ENCODE measurements around the gene RPRD1B. TPM values are rescaled to one million over a fixed set of nuclear protein-coding genes. Genes with fewer than 3 reads are reported as not detected.

Gene RPRD1B
- polyA plus RNA-seq, 1 of the 3 experiments (the other 2 are of a cell fraction): 11.8 TPM

GRCh38 chr20:38109591-38110524 lies 76.3 kb downstream of the RPRD1B start:
- peaks cover 43% of the 10 kb centered on the region for H3F3A ChIP-seq (replicated peaks; ENCODE audit: insufficient read depth)
- no peaks in the 10 kb centered on the region for H3K9me2 ChIP-seq
- POLR2A ChIA-PET: interaction anchor here (1.1 to 2.0 kb wide), 2 partner anchors 43 kb away, joined by 3 to 6 read pairs; no protein-coding TSS in a partner anchor
- no peaks in the 10 kb centered on the region for H3K79me2 ChIP-seq (ENCODE audit: insufficient read depth)
- CTCF ChIA-PET: interaction anchor here (0.8 to 7.0 kb wide), 8 partner anchors 16 to 207 kb away, joined by 3 to 44 read pairs (median 6); partner anchors contain the start of genes TGM2 and VSTM2L
- no peak overlapping the region for H3K4me3 ChIP-seq (ENCODE audit: low read depth in 2 of 2, low read length in 1 of 2)
- DNase-seq: no peak
- peak overlapping the region; percentile 68 for H3K4me2 ChIP-seq
- no peaks in the 10 kb centered on the region for H3K36me3 ChIP-seq (replicated peaks in 1 of 2; ENCODE audit: control insufficient read depth in 1 of 2, insufficient read depth in 2 of 2, low read length in 1 of 2)
- 9% methylated on average over 8 of the region's 8 CpGs for WGBS (ENCODE audit: low lambda C conversion rate)
- H3K4me1 ChIP-seq (ENCODE audit: control insufficient read depth in 1 of 2, insufficient read depth in 2 of 2, low read depth in 1 of 2, low read length in 1 of 2): peaks cover 41 to 54% of the 10 kb centered on the region in 2 experiments
- H3K27me3 ChIP-seq (ENCODE audit: insufficient read depth): no peaks in the 10 kb centered on the region
- no peaks in the 10 kb centered on the region for H3K9me3 ChIP-seq
- no peaks in the 10 kb centered on the region; the same call in 1 of the 2 replicates for H4K20me1 ChIP-seq (ENCODE audit: insufficient read depth)
- H2AFZ ChIP-seq (ENCODE audit: low read depth): no peak overlapping the region
- H3K27ac ChIP-seq (ENCODE audit: low read depth in 2 of 2, low read length in 1 of 2): peak overlapping the region; percentile 96 to 98
- H3K9ac ChIP-seq: peak overlapping the region; percentile 22; the same call in 1 of the 2 replicates
- TF ChIP-seq, protein P1, sequence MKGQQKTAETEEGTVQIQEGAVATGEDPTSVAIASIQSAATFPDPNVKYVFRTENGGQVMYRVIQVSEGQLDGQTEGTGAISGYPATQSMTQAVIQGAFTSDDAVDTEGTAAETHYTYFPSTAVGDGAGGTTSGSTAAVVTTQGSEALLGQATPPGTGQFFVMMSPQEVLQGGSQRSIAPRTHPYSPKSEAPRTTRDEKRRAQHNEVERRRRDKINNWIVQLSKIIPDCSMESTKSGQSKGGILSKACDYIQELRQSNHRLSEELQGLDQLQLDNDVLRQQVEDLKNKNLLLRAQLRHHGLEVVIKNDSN (IDR thresholded peaks at IDR 0.05; ENCODE audit: borderline replicate concordance, low read depth): no peak
- TF ChIP-seq POLR2AphosphoS5 (IDR thresholded peaks at IDR 0.05; ENCODE audit: low read depth, low read length) (peak; percentile 97), EZH2phosphoT487 (IDR thresholded peaks at IDR 0.05; ENCODE audit: borderline replicate concordance, low read depth) (no peak), TAF1 (IDR thresholded peaks at IDR 0.05; ENCODE audit: borderline replicate concordance, low read depth, low read length) (no peak; the same call in 1 of the 2 replicates), MEF2A (IDR thresholded peaks at IDR 0.05; ENCODE audit: borderline replicate concordance, low read depth) (peak; percentile 92), JUND (IDR thresholded peaks at IDR 0.05) (peak; percentile 100), EP300 (IDR thresholded peaks at IDR 0.05; ENCODE audit: borderline replicate concordance in 1 of 2, low read depth in 1 of 2, low read length in 1 of 2) (peak; percentile 96 to 99), FOXM1 (IDR thresholded peaks at IDR 0.05; ENCODE audit: low read depth) (peak; percentile 99), MXI1 (IDR thresholded peaks at IDR 0.05; ENCODE audit: low read depth, low read length) (peak; percentile 21; the same call in 1 of the 2 replicates), GATA2 (CRISPR knock-in tag; IDR thresholded peaks at IDR 0.05) (peak; percentile 78), FOSL2 (IDR thresholded peaks at IDR 0.05; ENCODE audit: borderline replicate concordance, low read depth) (peak; percentile 96), SIN3A (IDR thresholded peaks at IDR 0.05; ENCODE audit: borderline replicate concordance, low read depth, low read length) (peak; percentile 92; the same call in 1 of the 2 replicates), RAD21 (IDR thresholded peaks at IDR 0.05; ENCODE audit: low read length) (peak; percentile 32; the same call in 1 of the 2 replicates), CHD2 (IDR thresholded peaks at IDR 0.05; ENCODE audit: low read length, partially characterized antibody) (peak; percentile 18), TCF12 (IDR thresholded peaks at IDR 0.05) (peak; percentile 100), MAX (IDR thresholded peaks at IDR 0.05; ENCODE audit: low read depth) (peak; percentile 84), YY1 (IDR thresholded peaks at IDR 0.05; ENCODE audit: low read depth) (0 out of 2 replicates have a peak, but pooled peaks have one; percentile 52), NFIC (IDR thresholded peaks at IDR 0.05; ENCODE audit: borderline replicate concordance) (peak; percentile 100), RXRA (IDR thresholded peaks at IDR 0.05; ENCODE audit: borderline replicate concordance, low read depth) (peak; percentile 100), FOXJ3 (CRISPR knock-in tag; IDR thresholded peaks at IDR 0.05) (peak; percentile 51; the same call in 1 of the 2 replicates), RCOR1 (IDR thresholded peaks at IDR 0.05; ENCODE audit: low read length) (peak; percentile 87)
- TF ChIP-seq, protein P2, sequence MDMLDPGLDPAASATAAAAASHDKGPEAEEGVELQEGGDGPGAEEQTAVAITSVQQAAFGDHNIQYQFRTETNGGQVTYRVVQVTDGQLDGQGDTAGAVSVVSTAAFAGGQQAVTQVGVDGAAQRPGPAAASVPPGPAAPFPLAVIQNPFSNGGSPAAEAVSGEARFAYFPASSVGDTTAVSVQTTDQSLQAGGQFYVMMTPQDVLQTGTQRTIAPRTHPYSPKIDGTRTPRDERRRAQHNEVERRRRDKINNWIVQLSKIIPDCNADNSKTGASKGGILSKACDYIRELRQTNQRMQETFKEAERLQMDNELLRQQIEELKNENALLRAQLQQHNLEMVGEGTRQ (IDR thresholded peaks at IDR 0.05; ENCODE audit: borderline replicate concordance, low read depth, low read length): no peak
- TF ChIP-seq, protein P3, sequence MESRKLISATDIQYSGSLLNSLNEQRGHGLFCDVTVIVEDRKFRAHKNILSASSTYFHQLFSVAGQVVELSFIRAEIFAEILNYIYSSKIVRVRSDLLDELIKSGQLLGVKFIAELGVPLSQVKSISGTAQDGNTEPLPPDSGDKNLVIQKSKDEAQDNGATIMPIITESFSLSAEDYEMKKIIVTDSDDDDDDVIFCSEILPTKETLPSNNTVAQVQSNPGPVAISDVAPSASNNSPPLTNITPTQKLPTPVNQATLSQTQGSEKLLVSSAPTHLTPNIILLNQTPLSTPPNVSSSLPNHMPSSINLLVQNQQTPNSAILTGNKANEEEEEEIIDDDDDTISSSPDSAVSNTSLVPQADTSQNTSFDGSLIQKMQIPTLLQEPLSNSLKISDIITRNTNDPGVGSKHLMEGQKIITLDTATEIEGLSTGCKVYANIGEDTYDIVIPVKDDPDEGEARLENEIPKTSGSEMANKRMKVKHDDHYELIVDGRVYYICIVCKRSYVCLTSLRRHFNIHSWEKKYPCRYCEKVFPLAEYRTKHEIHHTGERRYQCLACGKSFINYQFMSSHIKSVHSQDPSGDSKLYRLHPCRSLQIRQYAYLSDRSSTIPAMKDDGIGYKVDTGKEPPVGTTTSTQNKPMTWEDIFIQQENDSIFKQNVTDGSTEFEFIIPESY (IDR thresholded peaks at IDR 0.05; ENCODE audit: borderline replicate concordance, low read depth): peak; percentile 94
- TF ChIP-seq, protein P4, sequence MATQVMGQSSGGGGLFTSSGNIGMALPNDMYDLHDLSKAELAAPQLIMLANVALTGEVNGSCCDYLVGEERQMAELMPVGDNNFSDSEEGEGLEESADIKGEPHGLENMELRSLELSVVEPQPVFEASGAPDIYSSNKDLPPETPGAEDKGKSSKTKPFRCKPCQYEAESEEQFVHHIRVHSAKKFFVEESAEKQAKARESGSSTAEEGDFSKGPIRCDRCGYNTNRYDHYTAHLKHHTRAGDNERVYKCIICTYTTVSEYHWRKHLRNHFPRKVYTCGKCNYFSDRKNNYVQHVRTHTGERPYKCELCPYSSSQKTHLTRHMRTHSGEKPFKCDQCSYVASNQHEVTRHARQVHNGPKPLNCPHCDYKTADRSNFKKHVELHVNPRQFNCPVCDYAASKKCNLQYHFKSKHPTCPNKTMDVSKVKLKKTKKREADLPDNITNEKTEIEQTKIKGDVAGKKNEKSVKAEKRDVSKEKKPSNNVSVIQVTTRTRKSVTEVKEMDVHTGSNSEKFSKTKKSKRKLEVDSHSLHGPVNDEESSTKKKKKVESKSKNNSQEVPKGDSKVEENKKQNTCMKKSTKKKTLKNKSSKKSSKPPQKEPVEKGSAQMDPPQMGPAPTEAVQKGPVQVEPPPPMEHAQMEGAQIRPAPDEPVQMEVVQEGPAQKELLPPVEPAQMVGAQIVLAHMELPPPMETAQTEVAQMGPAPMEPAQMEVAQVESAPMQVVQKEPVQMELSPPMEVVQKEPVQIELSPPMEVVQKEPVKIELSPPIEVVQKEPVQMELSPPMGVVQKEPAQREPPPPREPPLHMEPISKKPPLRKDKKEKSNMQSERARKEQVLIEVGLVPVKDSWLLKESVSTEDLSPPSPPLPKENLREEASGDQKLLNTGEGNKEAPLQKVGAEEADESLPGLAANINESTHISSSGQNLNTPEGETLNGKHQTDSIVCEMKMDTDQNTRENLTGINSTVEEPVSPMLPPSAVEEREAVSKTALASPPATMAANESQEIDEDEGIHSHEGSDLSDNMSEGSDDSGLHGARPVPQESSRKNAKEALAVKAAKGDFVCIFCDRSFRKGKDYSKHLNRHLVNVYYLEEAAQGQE (IDR thresholded peaks at IDR 0.05; ENCODE audit: low read depth, low read length): peak; percentile 43; the same call in 1 of the 2 replicates
